ENCODE results near the gene DARS1.
"Not testable (repeated sequence)": the region's sequence is repeated elsewhere in the genome, so short reads cannot be mapped to it uniquely, and the experiment has no call there.

Gene DARS1

GRCh38 chr2:135890835-135891234, 94.6 kb downstream of the DARS1 start:
- DNase-seq (ENCODE audit: low read depth), result no peak
- TF ChIP-seq, protein P1, sequence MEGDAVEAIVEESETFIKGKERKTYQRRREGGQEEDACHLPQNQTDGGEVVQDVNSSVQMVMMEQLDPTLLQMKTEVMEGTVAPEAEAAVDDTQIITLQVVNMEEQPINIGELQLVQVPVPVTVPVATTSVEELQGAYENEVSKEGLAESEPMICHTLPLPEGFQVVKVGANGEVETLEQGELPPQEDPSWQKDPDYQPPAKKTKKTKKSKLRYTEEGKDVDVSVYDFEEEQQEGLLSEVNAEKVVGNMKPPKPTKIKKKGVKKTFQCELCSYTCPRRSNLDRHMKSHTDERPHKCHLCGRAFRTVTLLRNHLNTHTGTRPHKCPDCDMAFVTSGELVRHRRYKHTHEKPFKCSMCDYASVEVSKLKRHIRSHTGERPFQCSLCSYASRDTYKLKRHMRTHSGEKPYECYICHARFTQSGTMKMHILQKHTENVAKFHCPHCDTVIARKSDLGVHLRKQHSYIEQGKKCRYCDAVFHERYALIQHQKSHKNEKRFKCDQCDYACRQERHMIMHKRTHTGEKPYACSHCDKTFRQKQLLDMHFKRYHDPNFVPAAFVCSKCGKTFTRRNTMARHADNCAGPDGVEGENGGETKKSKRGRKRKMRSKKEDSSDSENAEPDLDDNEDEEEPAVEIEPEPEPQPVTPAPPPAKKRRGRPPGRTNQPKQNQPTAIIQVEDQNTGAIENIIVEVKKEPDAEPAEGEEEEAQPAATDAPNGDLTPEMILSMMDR (conservative IDR thresholded peaks at IDR 0.05; ENCODE audit: low read depth, low read length), result no peak
- H3K4me3 ChIP-seq (ENCODE audit: low read depth, low read length), result no peak overlapping the region

DNA sequence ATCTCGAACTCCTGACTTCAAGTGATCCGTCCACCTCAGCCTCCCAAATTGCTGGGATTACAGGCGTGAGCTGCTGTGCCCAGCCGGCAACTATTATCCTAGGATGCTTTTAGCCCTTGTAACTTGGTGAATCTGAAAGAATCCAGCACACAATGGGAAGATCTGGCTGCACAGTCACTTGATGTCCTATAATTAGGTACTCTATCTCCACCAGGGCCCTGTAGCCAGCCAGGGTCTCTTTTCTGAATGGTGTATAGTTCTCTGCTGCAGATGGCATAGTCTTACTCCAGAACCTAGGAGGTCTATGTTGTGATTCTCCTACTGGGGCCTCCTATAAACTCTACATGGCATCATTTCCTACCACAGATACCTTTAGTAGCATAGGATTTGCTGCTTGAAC, 95.3 kb downstream of the DARS1 start:
- no peak for DNase-seq (ENCODE audit: low read depth)
- TF ChIP-seq, protein P1 (conservative IDR thresholded peaks at IDR 0.05; ENCODE audit: low read depth, low read length), result no peak
- H3K4me3 ChIP-seq (ENCODE audit: low read depth, low read length), result no peak overlapping the region

DNA sequence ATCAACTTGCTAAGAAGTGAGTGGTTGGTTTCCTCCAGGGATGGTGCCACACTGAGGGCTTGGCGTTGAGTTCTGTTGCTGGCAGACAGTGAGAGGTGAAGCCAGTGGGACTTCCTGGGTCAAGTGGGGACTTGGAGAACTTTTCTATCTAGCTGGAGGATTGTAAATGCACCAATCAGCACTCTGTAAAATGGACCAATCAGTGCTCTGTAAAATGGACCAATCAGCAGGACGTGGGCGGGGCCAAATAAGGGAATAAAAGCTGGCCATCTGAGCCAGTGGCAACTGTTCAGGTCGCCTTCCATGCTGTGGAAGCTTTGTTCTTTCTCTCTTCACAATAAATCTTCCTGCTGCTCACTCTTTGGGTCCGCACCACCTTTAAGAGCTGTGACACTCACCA, 96.8 kb downstream of the DARS1 start:
- not testable (repeated sequence) for DNase-seq (ENCODE audit: low read depth); H3K4me3 ChIP-seq (ENCODE audit: low read depth, low read length)

- TF ChIP-seq, protein P1 (conservative IDR thresholded peaks at IDR 0.05; ENCODE audit: low read depth, low read length), result no peak
- H3K4me3 ChIP-seq (ENCODE audit: low read depth, low read length), result no peak overlapping the region
These were observed 99.7 kb downstream of the DARS1 start for GRCh38 chr2:135885709-135886108.

DNA sequence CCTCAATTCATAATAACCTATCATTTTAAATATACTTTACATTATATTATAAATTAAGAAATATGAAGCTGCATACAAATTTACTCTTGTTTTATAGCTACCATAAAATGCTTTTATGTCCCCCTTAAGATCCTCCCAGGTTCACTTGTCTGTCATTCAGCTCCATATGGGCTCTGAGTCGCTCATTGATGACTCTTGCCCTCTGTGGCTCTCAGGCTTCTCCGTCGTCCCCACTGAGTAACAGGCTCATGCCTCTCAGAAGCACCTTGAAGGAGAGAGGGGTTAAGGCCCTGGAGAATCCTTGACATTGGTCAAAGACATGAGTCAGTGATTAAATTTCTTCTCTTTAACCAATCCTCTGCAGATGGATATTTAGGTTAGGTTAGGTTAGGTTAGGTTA, 103.0 kb downstream of the DARS1 start:
- TF ChIP-seq, protein P1 (conservative IDR thresholded peaks at IDR 0.05; ENCODE audit: low read depth, low read length), result no peak
- H3K4me3 ChIP-seq (ENCODE audit: low read depth, low read length), result no peak overlapping the region
- no peak for DNase-seq (ENCODE audit: low read depth)

More at GRCh38 chr2:135885709-135886108, 99.7 kb downstream of the DARS1 start:
- no peak for DNase-seq (ENCODE audit: low read depth)

- peak overlapping the region; percentile 38 for H3K4me3 ChIP-seq (ENCODE audit: low read depth, low read length)
- not testable (repeated sequence) for DNase-seq (ENCODE audit: low read depth)
These were observed 108.7 kb downstream of the DARS1 start for GRCh38 chr2:135876770-135877169.

- DNase-seq (ENCODE audit: low read depth), result peak; percentile 100
- H3K4me3 ChIP-seq (ENCODE audit: low read depth, low read length), result peak within 1 kb of the TSS; percentile 76
- TF ChIP-seq, protein P1 (conservative IDR thresholded peaks at IDR 0.05; ENCODE audit: low read depth, low read length), result no peak
These were observed 109.2 kb downstream of the DARS1 start, which contains the start of gene MCM6 for GRCh38 chr2:135876066-135876711. MCM6 (minus strand) TSS chr2:135876443; CDS start chr2:135876365, 78 bp downstream.

- peak overlapping the region; percentile 76 for H3K4me3 ChIP-seq (ENCODE audit: low read depth, low read length)
- TF ChIP-seq, protein P1 (conservative IDR thresholded peaks at IDR 0.05; ENCODE audit: low read depth, low read length), result no peak
- DNase-seq (ENCODE audit: low read depth), result peak; percentile 76
These were observed 109.8 kb downstream of the DARS1 start for GRCh38 chr2:135875491-135876065.

All from choroid plexus epithelial cell (primary cell).